Activated CD4-positive, alpha-beta T cell treated with anti-CD3 and anti-CD28 coated beads, Interleukin-2, amount 10 ng/mL, durations not matched to agents 7 days and 5 days (primary cell): ENCODE results near the gene FXYD1. TPM values are rescaled to one million over a fixed set of nuclear protein-coding genes. Genes with fewer than 3 reads are reported as not detected.

ENCODE experiments used
- CTCF ChIA-PET: fragments of 350-600 bp; sonication (Branson Sonifier 250); formaldehyde crosslinking; loops from one replicate; lab custom pipeline; 2021; ENCODE audit warnings: antibody characterized with exemption; lab: Charles Lee
- POLR2A ChIA-PET: fragments of 350-600 bp; sonication (Branson Sonifier 250); formaldehyde crosslinking; loops from one replicate; lab custom pipeline; 2021; ENCODE audit warnings: antibody characterized with exemption; lab: Charles Lee
- DNase-seq: peaks from one replicate; pipeline ENCODE4 v3.0.0-alpha.2; 2020
- H3K27ac Mint-ChIP-seq: one replicate; pipeline ENCODE4 v1.8.0; 2021; ENCODE audit warnings: mild to moderate bottlenecking, moderate library complexity, mixed read lengths
- H3K27me3 Mint-ChIP-seq: one replicate; pipeline ENCODE4 v1.8.0; 2021; ENCODE audit warnings: mixed read lengths
- H3K36me3 Mint-ChIP-seq: one replicate; pipeline ENCODE4 v1.8.0; 2021; ENCODE audit warnings: low read depth, mixed read lengths
- H3K4me1 Mint-ChIP-seq: one replicate; pipeline ENCODE4 v1.8.0; 2021; ENCODE audit warnings: mixed read lengths
- H3K4me3 Mint-ChIP-seq: one replicate; pipeline ENCODE4 v1.8.0; 2021; ENCODE audit warnings: mild to moderate bottlenecking, moderate library complexity, mixed read lengths
- H3K9me3 Mint-ChIP-seq: one replicate; pipeline ENCODE4 v1.8.0; 2021; ENCODE audit warnings: mixed read lengths
- total RNA-seq, 2 experiments: library from RNA; stranded (reverse); gene quantifications; one replicate each; pipeline ENCODE4 v1.2.3, GENCODE V29; 2021

FXYD1 gene
- 1 to 10 TPM; 1.0 to 1.8 TPM for total RNA-seq

GRCh38 chr19:35138305-35138892, at the start of gene FXYD1:
Gene FXYD1, plus strand, starts transcription at chr19:35138824. Its CDS starts 1,256 bp downstream, at chr19:35140080.
- ChIA-PET CTCF (interaction anchor here (1.3 to 2.2 kb wide), 2 partner anchors 13 to 215 kb away, joined by 3 to 5 read pairs; no protein-coding TSS in a partner anchor), POLR2A (no interaction called here)
- no peak for DNase-seq
- H3K4me3 Mint-ChIP-seq = no peak within 1 kb of the TSS
- H3K9me3 Mint-ChIP-seq = no peaks in the 10 kb centered on the region
- H3K27ac Mint-ChIP-seq = no peak within 1 kb of the TSS
- peaks cover 13% of the 10 kb centered on the region for H3K27me3 Mint-ChIP-seq
- H3K36me3 Mint-ChIP-seq = no peaks in the 10 kb centered on the region
- peaks cover 27% of the 10 kb centered on the region for H3K4me1 Mint-ChIP-seq

DNA sequence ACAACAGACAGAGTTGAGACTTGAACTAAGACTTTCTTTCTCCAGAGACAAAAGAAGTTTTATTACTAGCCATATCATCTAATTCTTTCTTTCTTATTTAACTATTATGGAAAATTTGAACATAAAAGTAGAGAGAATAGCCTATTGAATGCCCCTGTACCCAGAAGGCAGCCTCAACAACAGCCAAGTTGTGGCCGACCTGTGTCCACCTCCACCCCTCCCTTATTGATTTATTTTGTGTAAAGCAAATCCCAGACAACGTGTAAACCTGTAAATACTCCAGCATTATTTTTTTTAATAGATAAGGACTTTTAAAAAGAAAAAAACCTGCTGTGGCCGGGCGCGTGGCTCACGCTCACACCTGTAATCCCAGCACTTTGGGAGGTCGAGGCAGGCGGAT, 49.1 kb upstream of the FXYD1 start:
- H3K36me3 Mint-ChIP-seq = no peaks in the 10 kb centered on the region
- no peak overlapping the region for H3K27ac Mint-ChIP-seq
- no peaks in the 10 kb centered on the region for H3K9me3 Mint-ChIP-seq
- no peak overlapping the region for H3K4me3 Mint-ChIP-seq
- peaks cover 3% of the 10 kb centered on the region for H3K4me1 Mint-ChIP-seq
- peaks cover 7% of the 10 kb centered on the region for H3K27me3 Mint-ChIP-seq
- ChIA-PET CTCF (interaction anchor here (0.6 to 1.3 kb wide), 2 partner anchors 17 to 88 kb away, joined by 3 read pairs; no protein-coding TSS in a partner anchor), POLR2A (no interaction called here)
- no peak for DNase-seq

- ChIA-PET CTCF (interaction anchor here (0.6 to 1.3 kb wide), 2 partner anchors 18 to 89 kb away, joined by 3 read pairs; no protein-coding TSS in a partner anchor), POLR2A (no interaction called here)
- no peak for DNase-seq
- Mint-ChIP-seq H3K36me3 (no peaks in the 10 kb centered on the region), H3K4me1 (peaks cover 3% of the 10 kb centered on the region), H3K4me3 (no peak overlapping the region), H3K9me3 (no peaks in the 10 kb centered on the region), H3K27ac (no peak overlapping the region), H3K27me3 (peaks cover 7% of the 10 kb centered on the region)
Observed at GRCh38 chr19:35090160-35090505, 48.5 kb upstream of the FXYD1 start.

DNA sequence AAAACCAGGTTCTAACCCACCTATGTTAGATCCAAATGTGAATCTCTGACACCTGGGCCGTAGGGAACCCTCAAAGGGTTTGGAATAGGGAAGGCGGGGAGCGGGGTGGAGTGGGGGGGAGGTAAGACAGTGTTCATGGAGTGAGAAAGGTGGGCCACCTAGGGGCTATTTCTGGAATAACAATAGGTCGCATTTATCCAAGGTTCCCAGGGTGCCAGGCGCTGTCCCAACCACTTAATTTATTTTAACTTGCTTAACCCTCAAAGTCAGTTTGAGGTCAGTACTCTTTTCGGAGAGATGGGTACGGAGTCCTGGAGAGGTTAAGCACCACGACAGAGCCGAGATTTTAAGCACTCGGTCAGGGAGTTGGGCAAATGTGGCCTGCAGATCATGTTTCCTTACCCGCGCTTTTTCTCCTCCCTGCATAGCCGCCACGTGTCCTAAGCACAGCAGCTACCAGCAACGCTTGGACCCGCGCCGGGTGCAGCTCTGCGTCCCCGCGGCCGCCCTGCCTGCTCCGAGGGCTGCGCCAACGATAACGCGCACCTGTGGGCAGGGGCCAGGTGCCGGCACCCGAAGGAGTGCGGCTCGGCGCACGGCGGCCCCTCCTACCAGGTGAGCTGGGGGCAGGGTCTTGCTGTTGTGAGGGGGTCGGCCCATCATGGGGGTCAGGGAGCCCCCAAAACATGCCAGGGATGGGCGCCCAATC, 48.0 kb upstream of the FXYD1 start:
- Mint-ChIP-seq H3K36me3 (no peaks in the 10 kb centered on the region), H3K9me3 (no peaks in the 10 kb centered on the region), H3K27me3 (peaks cover 7% of the 10 kb centered on the region), H3K4me1 (peaks cover 3% of the 10 kb centered on the region), H3K4me3 (no peak overlapping the region), H3K27ac (no peak overlapping the region)
- ChIA-PET POLR2A (no interaction called here), CTCF (interaction anchor here (1.3 kb wide), 1 partner anchor 18 kb away, joined by 3 read pairs; no protein-coding TSS in a partner anchor)
- DNase-seq = peak; percentile 53

DNA sequence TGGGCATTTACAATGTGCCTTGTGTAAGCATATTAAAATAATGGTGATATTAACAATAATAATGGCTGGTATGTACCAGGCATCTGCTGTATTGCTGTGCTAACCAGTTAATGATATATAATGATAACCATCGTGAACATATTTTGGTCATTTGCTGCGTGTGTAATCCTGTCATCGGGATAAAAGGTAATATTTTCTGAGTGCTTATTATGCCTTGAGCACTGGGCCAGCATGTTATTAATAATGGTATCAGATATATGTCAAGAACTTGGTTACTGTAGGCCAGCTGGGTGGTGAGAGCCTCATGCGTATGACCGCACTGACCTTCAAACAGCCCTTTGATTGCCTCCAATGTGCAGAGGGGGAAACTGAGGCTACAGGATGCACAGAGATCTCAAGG, 45.2 kb upstream of the FXYD1 start:
- H3K27me3 Mint-ChIP-seq = peaks cover 7% of the 10 kb centered on the region
- H3K27ac Mint-ChIP-seq = no peak overlapping the region
- no peak overlapping the region for H3K4me3 Mint-ChIP-seq
- H3K4me1 Mint-ChIP-seq = peaks cover 3% of the 10 kb centered on the region
- POLR2A ChIA-PET = no interaction called here
- no peaks in the 10 kb centered on the region for H3K36me3 Mint-ChIP-seq
- no peaks in the 10 kb centered on the region for H3K9me3 Mint-ChIP-seq
- DNase-seq = no peak
- CTCF ChIA-PET = interaction anchor here (1.6 kb wide), 1 partner anchor 18 kb away, joined by 3 read pairs; no protein-coding TSS in a partner anchor

DNA sequence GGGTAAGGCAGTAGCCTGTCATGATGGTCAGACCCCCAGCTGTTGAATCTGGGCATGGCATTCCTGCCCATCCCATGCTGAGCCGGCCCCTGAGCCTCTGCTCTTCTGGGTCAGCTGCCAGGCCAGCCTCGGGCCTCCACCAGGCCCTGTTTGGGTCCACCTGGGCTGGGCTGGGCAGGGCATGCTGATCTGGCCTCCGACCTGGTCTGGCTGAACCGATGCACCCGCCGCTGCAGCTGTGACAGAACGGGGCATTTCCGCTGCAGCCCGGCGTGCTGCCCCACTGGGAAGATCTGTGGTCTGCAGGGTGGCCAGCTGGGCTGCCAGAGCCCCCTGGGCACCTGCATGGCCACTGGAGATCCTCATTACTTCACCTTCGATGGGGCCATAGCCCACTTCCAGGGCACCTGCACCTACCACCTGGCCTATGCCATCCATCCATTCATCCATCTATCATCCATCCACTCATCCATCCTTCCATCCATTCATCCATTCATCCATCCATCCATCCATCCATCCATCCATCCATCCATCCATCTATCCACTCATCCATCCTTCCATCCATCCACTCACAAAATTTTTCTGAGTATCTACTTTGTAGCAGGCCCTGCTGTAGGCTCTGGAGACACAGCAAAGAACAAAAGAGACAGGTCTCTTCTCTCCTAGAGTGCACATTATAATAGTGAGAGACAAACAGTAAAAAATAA, 44.5 kb upstream of the FXYD1 start:
- peaks cover 7% of the 10 kb centered on the region for H3K27me3 Mint-ChIP-seq
- no peaks in the 10 kb centered on the region for H3K36me3 Mint-ChIP-seq
- ChIA-PET POLR2A (no interaction called here), CTCF (interaction anchor here (1.6 kb wide), 1 partner anchor 17 kb away, joined by 3 read pairs; no protein-coding TSS in a partner anchor)
- H3K4me3 Mint-ChIP-seq = no peak overlapping the region
- H3K4me1 Mint-ChIP-seq = peaks cover 3% of the 10 kb centered on the region
- DNase-seq = no peak
- H3K9me3 Mint-ChIP-seq = no peaks in the 10 kb centered on the region
- H3K27ac Mint-ChIP-seq = no peak overlapping the region

DNA sequence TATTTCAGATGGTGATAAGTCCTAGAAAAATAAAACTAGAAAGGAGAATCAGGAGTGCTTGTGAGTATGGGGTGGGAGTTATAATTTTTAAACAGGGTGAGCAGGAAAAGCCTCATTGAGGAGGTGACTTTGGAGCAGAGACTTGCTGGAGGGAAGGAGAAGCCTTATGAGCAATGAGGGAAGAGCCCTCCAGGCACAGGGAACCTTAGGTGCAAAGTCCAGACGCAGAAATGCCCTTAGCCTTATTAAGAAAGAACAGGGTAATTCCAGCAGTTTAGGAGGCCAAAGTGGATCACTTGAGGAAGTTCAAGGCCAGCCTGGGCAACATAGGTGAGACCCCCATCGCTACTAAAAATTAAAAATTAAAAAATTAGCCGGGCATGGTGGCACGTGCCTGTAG, 44.0 kb upstream of the FXYD1 start:
- H3K9me3 Mint-ChIP-seq = no peaks in the 10 kb centered on the region
- H3K4me1 Mint-ChIP-seq = peaks cover 3% of the 10 kb centered on the region
- CTCF ChIA-PET = no interaction called here
- peaks cover 7% of the 10 kb centered on the region for H3K27me3 Mint-ChIP-seq
- no peak overlapping the region for H3K4me3 Mint-ChIP-seq
- no peak for DNase-seq
- H3K27ac Mint-ChIP-seq = no peak overlapping the region
- H3K36me3 Mint-ChIP-seq = no peaks in the 10 kb centered on the region
- POLR2A ChIA-PET = no interaction called here

- CTCF ChIA-PET = interaction anchor here (0.7 kb wide), 1 partner anchor 22 kb away, joined by 3 read pairs; no protein-coding TSS in a partner anchor
- no peaks in the 10 kb centered on the region for H3K36me3 Mint-ChIP-seq
- POLR2A ChIA-PET = no interaction called here
- no peak overlapping the region for H3K27ac Mint-ChIP-seq
- H3K27me3 Mint-ChIP-seq = no peaks in the 10 kb centered on the region
- no peaks in the 10 kb centered on the region for H3K4me1 Mint-ChIP-seq
- DNase-seq = no peak
- H3K9me3 Mint-ChIP-seq = no peaks in the 10 kb centered on the region
- H3K4me3 Mint-ChIP-seq = no peak overlapping the region
Observed at GRCh38 chr19:35095667-35096368, 42.8 kb upstream of the FXYD1 start.

GRCh38 chr19:35098413-35099049, 40.1 kb upstream of the FXYD1 start:
- no peaks in the 10 kb centered on the region for H3K36me3 Mint-ChIP-seq
- POLR2A ChIA-PET = no interaction called here
- DNase-seq = no peak
- H3K4me1 Mint-ChIP-seq = no peaks in the 10 kb centered on the region
- H3K27ac Mint-ChIP-seq = no peak overlapping the region
- no peak overlapping the region for H3K4me3 Mint-ChIP-seq
- H3K27me3 Mint-ChIP-seq = no peaks in the 10 kb centered on the region
- CTCF ChIA-PET = interaction anchor here (0.6 to 1.0 kb wide), 3 partner anchors 30 to 248 kb away, joined by 3 to 5 read pairs (median 4); no protein-coding TSS in a partner anchor
- no peaks in the 10 kb centered on the region for H3K9me3 Mint-ChIP-seq

GRCh38 chr19:35099155-35099896, 39.3 kb upstream of the FXYD1 start:
- DNase-seq = no peak
- Mint-ChIP-seq H3K27ac (no peak overlapping the region), H3K36me3 (no peaks in the 10 kb centered on the region), H3K9me3 (no peaks in the 10 kb centered on the region), H3K4me1 (no peaks in the 10 kb centered on the region), H3K27me3 (no peaks in the 10 kb centered on the region), H3K4me3 (no peak overlapping the region)
- ChIA-PET CTCF (no interaction called here), POLR2A (no interaction called here)

DNA sequence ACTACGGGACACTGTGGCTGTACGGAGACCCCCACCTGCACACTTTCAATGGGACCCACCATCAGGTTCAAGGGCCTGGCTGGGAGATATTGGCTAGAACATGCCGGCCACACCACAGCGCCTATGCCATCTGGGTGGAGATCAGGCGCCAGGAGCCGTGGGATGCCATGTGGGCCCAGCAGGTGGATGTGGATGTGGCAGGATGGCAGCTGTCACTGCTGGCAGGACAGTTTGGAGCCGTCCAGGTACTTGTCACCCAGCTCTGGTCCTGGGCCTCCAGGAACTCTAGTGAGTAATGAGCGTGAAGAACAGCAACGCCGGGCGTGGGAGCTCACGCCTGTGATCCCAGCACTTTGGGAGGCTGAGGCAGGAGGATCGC, 38.7 kb upstream of the FXYD1 start:
- no peak overlapping the region for H3K4me3 Mint-ChIP-seq
- no peaks in the 10 kb centered on the region for H3K4me1 Mint-ChIP-seq
- no peak for DNase-seq
- no peaks in the 10 kb centered on the region for H3K27me3 Mint-ChIP-seq
- ChIA-PET POLR2A (no interaction called here), CTCF (no interaction called here)
- H3K27ac Mint-ChIP-seq = no peak overlapping the region
- H3K36me3 Mint-ChIP-seq = no peaks in the 10 kb centered on the region
- H3K9me3 Mint-ChIP-seq = no peaks in the 10 kb centered on the region
